ENCODE measurements around the gene MPP3. TPM values are rescaled to one million over a fixed set of nuclear protein-coding genes. Genes with fewer than 3 reads are reported as not detected.

Gene MPP3, protein sequence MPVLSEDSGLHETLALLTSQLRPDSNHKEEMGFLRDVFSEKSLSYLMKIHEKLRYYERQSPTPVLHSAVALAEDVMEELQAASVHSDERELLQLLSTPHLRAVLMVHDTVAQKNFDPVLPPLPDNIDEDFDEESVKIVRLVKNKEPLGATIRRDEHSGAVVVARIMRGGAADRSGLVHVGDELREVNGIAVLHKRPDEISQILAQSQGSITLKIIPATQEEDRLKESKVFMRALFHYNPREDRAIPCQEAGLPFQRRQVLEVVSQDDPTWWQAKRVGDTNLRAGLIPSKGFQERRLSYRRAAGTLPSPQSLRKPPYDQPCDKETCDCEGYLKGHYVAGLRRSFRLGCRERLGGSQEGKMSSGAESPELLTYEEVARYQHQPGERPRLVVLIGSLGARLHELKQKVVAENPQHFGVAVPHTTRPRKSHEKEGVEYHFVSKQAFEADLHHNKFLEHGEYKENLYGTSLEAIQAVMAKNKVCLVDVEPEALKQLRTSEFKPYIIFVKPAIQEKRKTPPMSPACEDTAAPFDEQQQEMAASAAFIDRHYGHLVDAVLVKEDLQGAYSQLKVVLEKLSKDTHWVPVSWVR
- total RNA-seq (2022) (19.9 and 21.9 TPM in 2 replicates), Bru-seq, nascent RNA (percentile 67 among the genes with signal in this experiment), BruChase-seq, experiment 1, labeled RNA remaining after a 6-hour chase (percentile 60 among the genes with signal in this experiment), BruChase-seq, experiment 2, labeled RNA remaining after a 2-hour chase (percentile 76 among the genes with signal in this experiment)
- long read RNA-seq, partial matches to known transcripts, result 2 of 27 reads
- long read RNA-seq, other reads (novel, unspliced or antisense), result 23 of 27 reads

DNA sequence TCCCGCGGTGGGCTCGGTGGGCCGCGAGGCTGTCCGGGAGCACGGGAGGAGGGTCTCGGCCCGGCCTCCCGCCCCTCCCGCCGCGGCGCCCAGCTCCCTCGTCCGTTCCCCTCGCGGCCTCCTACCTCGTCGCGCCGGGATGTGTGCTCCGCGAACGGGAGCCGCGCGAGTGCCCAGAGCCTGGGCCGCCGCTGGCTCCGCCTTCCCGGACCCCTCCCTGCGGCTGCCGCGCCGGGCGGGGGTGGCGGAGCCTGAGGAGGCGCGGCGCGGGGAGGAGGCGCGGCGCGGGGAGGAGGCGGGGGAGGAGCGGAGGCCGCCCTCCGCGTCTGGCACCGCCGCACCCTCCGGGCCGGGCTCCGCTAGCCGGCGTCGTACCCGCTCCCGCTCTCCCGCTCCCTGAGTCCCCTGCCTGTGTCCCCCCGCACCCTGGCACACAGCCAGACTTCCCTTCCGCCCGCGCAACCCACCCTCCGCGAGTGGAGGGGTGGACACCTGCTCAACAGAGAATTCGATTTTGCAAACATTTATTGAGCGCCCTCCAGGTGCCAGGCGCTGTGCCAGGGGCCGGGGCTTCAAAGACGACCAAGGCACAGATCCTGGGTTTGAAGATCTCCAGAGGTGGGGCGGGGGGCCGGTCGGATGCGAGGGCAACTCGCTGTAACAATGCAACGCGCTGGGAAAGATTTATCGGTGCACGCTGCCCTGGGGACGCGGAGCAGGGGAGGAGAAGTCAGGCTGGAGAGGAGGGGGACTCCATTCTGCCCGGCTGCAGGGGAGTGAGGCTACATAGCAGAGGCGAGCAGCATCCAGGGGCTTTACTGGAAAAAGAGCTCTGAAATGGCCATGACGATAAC, at the start of gene MPP3:
TSS of gene MPP3 (minus strand) at position 171 of the 854 bp plus-strand sequence. CDS start 1,240 bp downstream, outside the sequence.
- no TSS peak for BruUV-seq (replicated peaks)
- intact Hi-C loops (cut with micrococcal nuclease; ENCODE audit: unreplicated experiment), result no loop called here
- H3K9me3 Mint-ChIP-seq (ENCODE audit: low read depth, unreplicated experiment), result no peaks in the 10 kb centered on the region
- peak within 1 kb of the TSS; percentile 75 for H3K4me3 Mint-ChIP-seq (ENCODE audit: low read depth, unreplicated experiment)
- H3K27ac Mint-ChIP-seq (ENCODE audit: unreplicated experiment), result peak within 1 kb of the TSS; percentile 69
- CTCF ChIA-PET, result interaction anchor here (1.2 kb wide), 1 partner anchor 13 kb away, joined by 6 read pairs; no protein-coding TSS in a partner anchor
- peaks cover 40% of the 10 kb centered on the region for H3K36me3 Mint-ChIP-seq (ENCODE audit: insufficient read depth, unreplicated experiment)
- TF ChIP-seq, protein P1, sequence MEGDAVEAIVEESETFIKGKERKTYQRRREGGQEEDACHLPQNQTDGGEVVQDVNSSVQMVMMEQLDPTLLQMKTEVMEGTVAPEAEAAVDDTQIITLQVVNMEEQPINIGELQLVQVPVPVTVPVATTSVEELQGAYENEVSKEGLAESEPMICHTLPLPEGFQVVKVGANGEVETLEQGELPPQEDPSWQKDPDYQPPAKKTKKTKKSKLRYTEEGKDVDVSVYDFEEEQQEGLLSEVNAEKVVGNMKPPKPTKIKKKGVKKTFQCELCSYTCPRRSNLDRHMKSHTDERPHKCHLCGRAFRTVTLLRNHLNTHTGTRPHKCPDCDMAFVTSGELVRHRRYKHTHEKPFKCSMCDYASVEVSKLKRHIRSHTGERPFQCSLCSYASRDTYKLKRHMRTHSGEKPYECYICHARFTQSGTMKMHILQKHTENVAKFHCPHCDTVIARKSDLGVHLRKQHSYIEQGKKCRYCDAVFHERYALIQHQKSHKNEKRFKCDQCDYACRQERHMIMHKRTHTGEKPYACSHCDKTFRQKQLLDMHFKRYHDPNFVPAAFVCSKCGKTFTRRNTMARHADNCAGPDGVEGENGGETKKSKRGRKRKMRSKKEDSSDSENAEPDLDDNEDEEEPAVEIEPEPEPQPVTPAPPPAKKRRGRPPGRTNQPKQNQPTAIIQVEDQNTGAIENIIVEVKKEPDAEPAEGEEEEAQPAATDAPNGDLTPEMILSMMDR (IDR thresholded peaks at IDR 0.05; ENCODE audit: unreplicated experiment), result no peak
- DNase-seq, result peak; percentile 87
- peaks cover 8% of the 10 kb centered on the region for H3K27me3 Mint-ChIP-seq (ENCODE audit: unreplicated experiment)
- peaks cover 15% of the 10 kb centered on the region for H3K4me1 Mint-ChIP-seq (ENCODE audit: low read depth, unreplicated experiment)

DNA sequence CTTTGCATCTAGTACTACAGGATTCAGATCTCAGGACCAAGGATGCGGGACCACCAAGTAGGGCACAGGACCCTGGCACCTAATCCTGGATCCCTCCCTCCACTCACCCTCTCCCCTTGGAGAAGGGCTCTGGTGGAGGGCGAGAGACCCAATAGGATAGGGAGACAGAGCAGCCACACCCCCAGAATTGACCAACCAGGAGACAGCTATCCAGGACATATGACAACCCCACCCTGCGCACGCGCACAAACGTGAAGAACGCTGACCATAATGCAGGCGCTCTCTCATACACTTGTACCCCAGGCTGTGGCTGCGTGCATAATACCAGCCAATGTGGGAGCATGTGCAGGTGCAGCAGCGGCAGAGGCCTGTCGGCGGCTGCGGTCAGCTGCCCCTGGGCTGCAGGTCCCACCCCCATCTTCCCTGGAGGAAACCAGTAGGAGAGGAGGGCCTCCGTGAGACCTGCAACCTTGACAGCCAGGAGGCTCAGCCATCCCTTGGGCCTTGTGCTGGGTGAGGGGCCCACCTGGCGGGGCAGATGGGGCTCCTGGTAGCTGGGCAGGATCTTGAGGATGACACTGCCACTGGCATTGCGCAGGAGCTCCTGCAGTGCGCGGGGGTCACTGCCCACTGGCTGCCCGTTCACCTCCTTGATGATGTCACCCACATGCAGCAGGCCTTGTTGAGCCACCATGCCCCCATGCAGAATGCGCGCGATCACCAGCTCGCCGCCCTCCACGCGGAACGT, 49.0 kb upstream of the MPP3 start:
- no peaks in the 10 kb centered on the region for H3K36me3 Mint-ChIP-seq (ENCODE audit: insufficient read depth, unreplicated experiment)
- TF ChIP-seq, protein P1 (IDR thresholded peaks at IDR 0.05; ENCODE audit: unreplicated experiment), result no peak
- intact Hi-C loops (cut with micrococcal nuclease; ENCODE audit: unreplicated experiment), result no loop called here
- H3K4me3 Mint-ChIP-seq (ENCODE audit: low read depth, unreplicated experiment), result no peak overlapping the region
- no peak for DNase-seq
- no peak overlapping the region for H3K27ac Mint-ChIP-seq (ENCODE audit: unreplicated experiment)
- CTCF ChIA-PET, result interaction anchor here (0.6 kb wide), 1 partner anchor 113 kb away, joined by 5 read pairs; no protein-coding TSS in a partner anchor
- peaks cover 8% of the 10 kb centered on the region for H3K4me1 Mint-ChIP-seq (ENCODE audit: low read depth, unreplicated experiment)
- H3K27me3 Mint-ChIP-seq (ENCODE audit: unreplicated experiment), result peaks cover 43% of the 10 kb centered on the region
- BruUV-seq (replicated peaks), result no TSS peak
- no peaks in the 10 kb centered on the region for H3K9me3 Mint-ChIP-seq (ENCODE audit: low read depth, unreplicated experiment)

DNA sequence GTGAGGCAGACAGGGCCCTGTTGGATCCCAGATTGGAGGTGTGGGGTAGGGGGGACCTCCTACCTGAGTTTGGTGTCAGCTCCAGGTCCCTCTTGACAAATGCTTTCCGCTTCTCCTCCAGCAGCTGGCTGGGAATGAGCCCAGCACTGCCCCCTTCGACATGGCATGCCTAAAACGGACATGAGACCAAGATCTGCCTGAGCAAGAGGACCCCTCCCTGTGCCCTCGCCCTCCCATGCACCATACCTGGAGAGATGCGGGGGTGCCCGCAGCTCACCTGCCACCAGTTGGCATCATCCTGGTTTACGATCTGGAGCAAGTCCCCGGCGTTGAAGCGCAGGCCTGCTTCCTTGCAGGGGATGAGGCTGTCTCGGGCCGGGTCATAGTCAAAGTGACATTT, 48.2 kb upstream of the MPP3 start:
- no peak overlapping the region for H3K4me3 Mint-ChIP-seq (ENCODE audit: low read depth, unreplicated experiment)
- intact Hi-C loops (cut with micrococcal nuclease; ENCODE audit: unreplicated experiment), result no loop called here
- BruUV-seq (replicated peaks), result no TSS peak
- H3K4me1 Mint-ChIP-seq (ENCODE audit: low read depth, unreplicated experiment), result peaks cover 8% of the 10 kb centered on the region
- CTCF ChIA-PET, result interaction anchor here (0.5 to 0.6 kb wide), 4 partner anchors 8 to 321 kb away, joined by 3 to 5 read pairs (median 3); no protein-coding TSS in a partner anchor
- DNase-seq, result no peak
- TF ChIP-seq, protein P1 (IDR thresholded peaks at IDR 0.05; ENCODE audit: unreplicated experiment), result no peak
- H3K27me3 Mint-ChIP-seq (ENCODE audit: unreplicated experiment), result peaks cover 43% of the 10 kb centered on the region
- H3K27ac Mint-ChIP-seq (ENCODE audit: unreplicated experiment), result no peak overlapping the region
- H3K9me3 Mint-ChIP-seq (ENCODE audit: low read depth, unreplicated experiment), result no peaks in the 10 kb centered on the region
- no peaks in the 10 kb centered on the region for H3K36me3 Mint-ChIP-seq (ENCODE audit: insufficient read depth, unreplicated experiment)

Data from Calu3 (cell line).